ENCODE data around the gene RET. TPM values are rescaled to one million over a fixed set of nuclear protein-coding genes. Genes with fewer than 3 reads are reported as not detected.

RET gene
- total and polyA plus RNA-seq, 2 of the 8 experiments (the other 6 are each of a cell fraction or from before 2014, with no cell fraction given) = 6.7 to 8.4 TPM

- Histone ChIP-seq H3K4me3 (ENCODE audit: extremely low read depth in 1 of 4, insufficient read depth in 2 of 4, low read depth in 3 of 4, low read length in 4 of 4) (no peak overlapping the region), H3K56ac (replicated peaks; ENCODE audit: insufficient read length, low read depth, low read length) (no peak overlapping the region), H2AK5ac (ENCODE audit: low read depth, low read length) (no peak overlapping the region), H4K5ac (ENCODE audit: insufficient read length, low read depth, low read length) (no peak overlapping the region), H2BK15ac (ENCODE audit: low read length) (no peak overlapping the region), H3K4me2 (ENCODE audit: insufficient read depth in 1 of 2, low read depth in 2 of 2, low read length in 2 of 2) (no peak overlapping the region), H3K4me1 (replicated peaks in 1 of 4; ENCODE audit: control insufficient read depth in 3 of 4, insufficient read depth in 4 of 4, low read length in 3 of 4) (peaks cover 0 to 14% (median 4%) of the 10 kb centered on the region in 4 experiments; a peak in 6 of 7 replicates), H3K9ac (replicated peaks in 1 of 4; ENCODE audit: extremely low read depth in 1 of 4, low read depth in 3 of 4, low read length in 3 of 4) (no peak overlapping the region), H3K4ac (replicated peaks; ENCODE audit: insufficient read length, low read depth, low read length) (no peak overlapping the region), H3K9me3 (ENCODE audit: insufficient read depth in 2 of 2, low read depth in 1 of 2, low read length in 1 of 2) (no peaks in the 10 kb centered on the region), H2AFZ (ENCODE audit: low read length) (no peak overlapping the region), H3K23ac (ENCODE audit: insufficient read length) (no peak overlapping the region), H3K79me2 (ENCODE audit: control insufficient read depth in 1 of 2, insufficient read depth in 2 of 2, low read length in 2 of 2) (no peaks in the 10 kb centered on the region), H3K14ac (ENCODE audit: insufficient read length) (no peak overlapping the region), H3K27ac (ENCODE audit: low read depth, low read length) (no peak overlapping the region), H2BK120ac (replicated peaks; ENCODE audit: low read depth, low read length) (no peak overlapping the region), H3K36me3 (ENCODE audit: control insufficient read depth in 2 of 4, insufficient read depth in 4 of 4, low read length in 3 of 4) (no peaks in the 10 kb centered on the region), H3K27me3 (replicated peaks in 1 of 4; ENCODE audit: control insufficient read depth in 3 of 4, extremely low read depth in 1 of 4, insufficient read depth in 3 of 4, low read length in 3 of 4) (no peaks in the 10 kb centered on the region), H3K18ac (ENCODE audit: extremely low read depth, low read length) (no peak overlapping the region), H4K20me1 (replicated peaks in 1 of 2; ENCODE audit: control insufficient read depth in 1 of 2, insufficient read depth in 2 of 2, low read length in 2 of 2) (no peaks in the 10 kb centered on the region), H2BK5ac (ENCODE audit: low read depth, low read length) (no peak overlapping the region; the same call in 1 of the 2 replicates), H4K91ac (replicated peaks; ENCODE audit: insufficient read length, low read length) (no peak overlapping the region), H3K23me2 (ENCODE audit: low read depth, low read length) (peaks cover 1% of the 10 kb centered on the region; the same call in 1 of the 2 replicates), H2BK20ac (ENCODE audit: low read length) (0 out of 2 replicates have a peak overlapping the region, but pooled peaks have one; percentile 32), H2BK12ac (ENCODE audit: low read depth, low read length) (0 out of 2 replicates have a peak overlapping the region, but pooled peaks have one; percentile 9), H4K8ac (ENCODE audit: extremely low read depth, insufficient read depth, low read length) (no peak overlapping the region), H3K79me1 (ENCODE audit: low read depth, low read length) (no peaks in the 10 kb centered on the region)
- no peak for FAIRE-seq
- DNase-seq (ENCODE audit: low read depth in 1 of 2, low spot score in 2 of 2) = peak in 1 of 2 experiments; percentile 30
- CTCF ChIA-PET (ENCODE audit: partially characterized antibody) = interaction anchor here (0.7 to 4.6 kb wide), 8 partner anchors 31 to 173 kb away, joined by 3 to 26 read pairs (median 6); no protein-coding TSS in a partner anchor
- WGBS, 2 experiments (ENCODE audit: extremely low coverage in 1 of 2, insufficient coverage in 1 of 2, insufficient read length in 1 of 2, insufficient replicate concordance in 2 of 2, low coverage in 1 of 2, low lambda C conversion rate in 2 of 2, missing lambda C conversion rate in 1 of 2) = 86% methylated on average over 8 of the region's 15 CpGs; no CpG with 5 or more reads in 1 of the 2 experiments
- POLR2A ChIA-PET (ENCODE audit: partially characterized antibody) = interaction anchor here (0.8 kb wide), 1 partner anchor 105 kb away, joined by 3 read pairs; no protein-coding TSS in a partner anchor
- TF ChIP-seq SIRT6 (IDR thresholded peaks at IDR 0.05; ENCODE audit: low read length) = no peak
- TF ChIP-seq RXRA (IDR thresholded peaks at IDR 0.05; ENCODE audit: insufficient read depth, low read depth, low read length) = no peak
- no peak for TF ChIP-seq RNF2 (IDR thresholded peaks at IDR 0.05; ENCODE audit: borderline replicate concordance, low read depth, low read length, missing control alignments, poor library complexity, severe bottlenecking)
- no peak for TF ChIP-seq HDAC2 (IDR thresholded peaks at IDR 0.05; ENCODE audit: borderline replicate concordance in 1 of 2, low read depth in 2 of 2, low read length in 2 of 2)
- no peak for TF ChIP-seq NRF1 (IDR thresholded peaks at IDR 0.05; ENCODE audit: low read depth, low read length)
- TF ChIP-seq TCF12 (IDR thresholded peaks at IDR 0.05; ENCODE audit: low read depth, low read length) = no peak
- TF ChIP-seq PHF8 (conservative IDR thresholded peaks at IDR 0.05; ENCODE audit: low read depth, low read length) = no peak
- no peak for TF ChIP-seq USF2 (IDR thresholded peaks at IDR 0.05; ENCODE audit: low read length)
- TF ChIP-seq NANOG (IDR thresholded peaks at IDR 0.05; ENCODE audit: insufficient read depth, low read depth, low read length, poor library complexity, severe bottlenecking) = no peak
Measured at GRCh38 chr10:43038783-43039623, 37.9 kb upstream of the RET start.

Data from H1 (cell line).